ENCODE measurements around the gene MMP28. TPM values are rescaled to one million over a fixed set of nuclear protein-coding genes. Genes with fewer than 3 reads are reported as not detected.

The MMP28 gene
- total and polyA plus RNA-seq, 2 donors (not counting 1 experiment from before 2014, with no cell fraction given): 1.1 to 4.6 TPM

GRCh38 chr17:35727635-35728034 is 67.8 kb downstream of the MMP28 start:
- Histone ChIP-seq H3K27ac (ENCODE audit: insufficient read depth, low read length) (no peak overlapping the region), H3K9ac (ENCODE audit: insufficient read depth, low read length) (no peak overlapping the region)

GRCh38 chr17:35726953-35727460 is 68.4 kb downstream of the MMP28 start:
- Histone ChIP-seq H3K9me3 (ENCODE audit: control insufficient read depth, insufficient read depth, low read depth, low read length) (no peaks in the 10 kb centered on the region), H3K4me1 (ENCODE audit: control insufficient read depth, extremely low read depth, insufficient read depth, low read length) (peaks cover 8% of the 10 kb centered on the region), H3K36me3 (ENCODE audit: control insufficient read depth, insufficient read depth, low read length) (peaks cover 8% of the 10 kb centered on the region), H2AFZ (ENCODE audit: low read length) (no peak overlapping the region), H3K4me2 (ENCODE audit: extremely low read depth, insufficient read depth, low read length) (no peak overlapping the region), H3K79me2 (ENCODE audit: control insufficient read depth, insufficient read depth, low read length) (no peaks in the 10 kb centered on the region), H4K20me1 (ENCODE audit: control insufficient read depth, extremely low read depth, insufficient read depth, low read length) (no peaks in the 10 kb centered on the region), H3K4me3 (replicated peaks in 1 of 4; ENCODE audit: control extremely low read depth in 1 of 4, insufficient read depth in 1 of 4, low read depth in 3 of 4, low read length in 4 of 4) (no peak overlapping the region), H3K9ac (ENCODE audit: insufficient read depth, low read length) (no peak overlapping the region), H3K27me3 (ENCODE audit: control insufficient read depth, insufficient read depth, low read length) (no peaks in the 10 kb centered on the region), H3K27ac (ENCODE audit: insufficient read depth, low read length) (no peak overlapping the region)
- TF ChIP-seq, protein P1, sequence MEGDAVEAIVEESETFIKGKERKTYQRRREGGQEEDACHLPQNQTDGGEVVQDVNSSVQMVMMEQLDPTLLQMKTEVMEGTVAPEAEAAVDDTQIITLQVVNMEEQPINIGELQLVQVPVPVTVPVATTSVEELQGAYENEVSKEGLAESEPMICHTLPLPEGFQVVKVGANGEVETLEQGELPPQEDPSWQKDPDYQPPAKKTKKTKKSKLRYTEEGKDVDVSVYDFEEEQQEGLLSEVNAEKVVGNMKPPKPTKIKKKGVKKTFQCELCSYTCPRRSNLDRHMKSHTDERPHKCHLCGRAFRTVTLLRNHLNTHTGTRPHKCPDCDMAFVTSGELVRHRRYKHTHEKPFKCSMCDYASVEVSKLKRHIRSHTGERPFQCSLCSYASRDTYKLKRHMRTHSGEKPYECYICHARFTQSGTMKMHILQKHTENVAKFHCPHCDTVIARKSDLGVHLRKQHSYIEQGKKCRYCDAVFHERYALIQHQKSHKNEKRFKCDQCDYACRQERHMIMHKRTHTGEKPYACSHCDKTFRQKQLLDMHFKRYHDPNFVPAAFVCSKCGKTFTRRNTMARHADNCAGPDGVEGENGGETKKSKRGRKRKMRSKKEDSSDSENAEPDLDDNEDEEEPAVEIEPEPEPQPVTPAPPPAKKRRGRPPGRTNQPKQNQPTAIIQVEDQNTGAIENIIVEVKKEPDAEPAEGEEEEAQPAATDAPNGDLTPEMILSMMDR (conservative IDR thresholded peaks at IDR 0.05 in 1 of 2, IDR thresholded peaks at IDR 0.05 in 1 of 2; ENCODE audit: low read depth in 1 of 2, low read length in 2 of 2): no peak
- TF ChIP-seq EZH2 (IDR thresholded peaks at IDR 0.05; ENCODE audit: low read length, missing control alignments): no peak
- no peak for DNase-seq (ENCODE audit: low read depth in 2 of 2)

More at GRCh38 chr17:35727635-35728034, 67.8 kb downstream of the MMP28 start:
- Histone ChIP-seq H3K27me3 (ENCODE audit: control insufficient read depth, insufficient read depth, low read length) (no peaks in the 10 kb centered on the region), H3K36me3 (ENCODE audit: control insufficient read depth, insufficient read depth, low read length) (peaks cover 8% of the 10 kb centered on the region), H3K4me1 (ENCODE audit: control insufficient read depth, extremely low read depth, insufficient read depth, low read length) (peaks cover 8% of the 10 kb centered on the region), H3K79me2 (ENCODE audit: control insufficient read depth, insufficient read depth, low read length) (no peaks in the 10 kb centered on the region), H3K4me2 (ENCODE audit: extremely low read depth, insufficient read depth, low read length) (no peak overlapping the region), H3K4me3 (replicated peaks in 1 of 4; ENCODE audit: control extremely low read depth in 1 of 4, insufficient read depth in 1 of 4, low read depth in 3 of 4, low read length in 4 of 4) (no peak overlapping the region), H4K20me1 (ENCODE audit: control insufficient read depth, extremely low read depth, insufficient read depth, low read length) (no peaks in the 10 kb centered on the region), H3K9me3 (ENCODE audit: control insufficient read depth, insufficient read depth, low read depth, low read length) (no peaks in the 10 kb centered on the region), H2AFZ (ENCODE audit: low read length) (no peak overlapping the region)
- TF ChIP-seq EZH2 (IDR thresholded peaks at IDR 0.05; ENCODE audit: low read length, missing control alignments): no peak
- TF ChIP-seq, protein P1 (conservative IDR thresholded peaks at IDR 0.05 in 1 of 2, IDR thresholded peaks at IDR 0.05 in 1 of 2; ENCODE audit: low read depth in 1 of 2, low read length in 2 of 2): no peak
- no peak for DNase-seq (ENCODE audit: low read depth in 2 of 2)

DNA sequence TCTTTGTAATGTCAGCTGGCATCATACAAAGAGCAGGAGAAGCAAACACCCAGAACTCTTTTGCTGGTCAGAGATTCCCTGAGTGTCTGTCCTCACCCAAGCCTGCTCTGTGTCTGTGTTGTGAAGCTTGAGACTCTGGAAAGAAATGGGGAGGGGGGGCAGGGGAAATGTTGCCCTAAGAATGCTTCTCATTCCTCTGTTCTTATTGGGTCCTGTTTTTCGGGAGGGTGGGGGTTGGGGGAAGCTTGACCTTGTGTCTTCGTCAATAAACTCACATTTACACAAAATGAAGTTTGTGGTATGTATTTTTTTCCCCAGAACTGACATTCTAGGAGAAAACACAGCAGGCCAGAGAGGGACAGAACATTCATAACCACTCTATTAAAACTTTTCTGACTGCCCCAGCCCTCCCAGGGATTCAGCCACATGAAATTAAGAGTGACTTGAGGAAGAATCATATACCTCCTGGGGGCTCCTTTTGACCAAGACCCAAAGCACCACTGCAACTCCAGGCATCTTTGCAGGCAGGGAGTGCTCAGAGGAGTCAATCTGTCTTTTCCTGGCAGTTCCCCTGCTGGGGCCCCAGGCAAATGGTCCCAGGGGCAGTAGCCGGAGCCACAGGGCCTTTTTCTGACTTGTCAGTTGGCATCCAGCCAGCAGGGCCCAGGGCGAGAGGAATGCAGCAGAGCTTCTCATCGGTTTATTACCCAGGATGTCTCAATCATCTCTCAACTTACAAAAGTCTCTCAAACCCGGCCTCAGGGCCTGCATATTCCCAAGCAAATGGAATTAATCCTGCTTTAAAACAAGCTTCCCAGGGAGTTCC is 69.1 kb downstream of the MMP28 start:
- H2AFZ ChIP-seq (ENCODE audit: low read length): no peak overlapping the region
- no peaks in the 10 kb centered on the region for H3K79me2 ChIP-seq (ENCODE audit: control insufficient read depth, insufficient read depth, low read length)
- peaks cover 8% of the 10 kb centered on the region for H3K4me1 ChIP-seq (ENCODE audit: control insufficient read depth, extremely low read depth, insufficient read depth, low read length)
- no peak overlapping the region for H3K4me2 ChIP-seq (ENCODE audit: extremely low read depth, insufficient read depth, low read length)
- H3K4me3 ChIP-seq (replicated peaks in 1 of 4; ENCODE audit: control extremely low read depth in 1 of 4, insufficient read depth in 1 of 4, low read depth in 3 of 4, low read length in 4 of 4): no peak overlapping the region
- peak; percentile 76 to 93 for DNase-seq (ENCODE audit: low read depth in 2 of 2)
- no peaks in the 10 kb centered on the region for H3K9me3 ChIP-seq (ENCODE audit: control insufficient read depth, insufficient read depth, low read depth, low read length)
- H3K27me3 ChIP-seq (ENCODE audit: control insufficient read depth, insufficient read depth, low read length): no peaks in the 10 kb centered on the region
- peaks cover 8% of the 10 kb centered on the region for H3K36me3 ChIP-seq (ENCODE audit: control insufficient read depth, insufficient read depth, low read length)
- H3K9ac ChIP-seq (ENCODE audit: insufficient read depth, low read length): no peak overlapping the region
- no peak for TF ChIP-seq EZH2 (IDR thresholded peaks at IDR 0.05; ENCODE audit: low read length, missing control alignments)
- H3K27ac ChIP-seq (ENCODE audit: insufficient read depth, low read length): no peak overlapping the region
- no peaks in the 10 kb centered on the region for H4K20me1 ChIP-seq (ENCODE audit: control insufficient read depth, extremely low read depth, insufficient read depth, low read length)
